ENCODE results near the gene ST3GAL3. TPM values are rescaled to one million over a fixed set of nuclear protein-coding genes. Genes with fewer than 3 reads are reported as not detected.

Gene ST3GAL3
- total and polyA plus RNA-seq, 2 of the 13 experiments (the other 11 are each of a cell fraction or from before 2014, with no cell fraction given) = 5.1 to 8.1 TPM

DNA sequence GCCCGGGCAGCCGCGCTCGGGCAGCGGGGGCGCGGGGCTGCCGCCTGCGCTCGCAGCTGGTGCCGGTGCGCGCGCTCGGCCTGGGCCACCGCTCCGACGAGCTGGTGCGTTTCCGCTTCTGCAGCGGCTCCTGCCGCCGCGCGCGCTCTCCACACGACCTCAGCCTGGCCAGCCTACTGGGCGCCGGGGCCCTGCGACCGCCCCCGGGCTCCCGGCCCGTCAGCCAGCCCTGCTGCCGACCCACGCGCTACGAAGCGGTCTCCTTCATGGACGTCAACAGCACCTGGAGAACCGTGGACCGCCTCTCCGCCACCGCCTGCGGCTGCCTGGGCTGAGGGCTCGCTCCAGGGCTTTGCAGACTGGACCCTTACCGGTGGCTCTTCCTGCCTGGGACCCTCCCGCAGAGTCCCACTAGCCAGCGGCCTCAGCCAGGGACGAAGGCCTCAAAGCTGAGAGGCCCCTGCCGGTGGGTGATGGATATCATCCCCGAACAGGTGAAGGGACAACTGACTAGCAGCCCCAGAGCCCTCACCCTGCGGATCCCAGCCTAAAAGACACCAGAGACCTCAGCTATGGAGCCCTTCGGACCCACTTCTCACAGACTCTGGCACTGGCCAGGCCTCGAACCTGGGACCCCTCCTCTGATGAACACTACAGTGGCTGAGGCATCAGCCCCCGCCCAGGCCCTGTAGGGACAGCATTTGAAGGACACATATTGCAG, 229.3 kb downstream of the ST3GAL3 start (continued):
- TF ChIP-seq, protein P1, sequence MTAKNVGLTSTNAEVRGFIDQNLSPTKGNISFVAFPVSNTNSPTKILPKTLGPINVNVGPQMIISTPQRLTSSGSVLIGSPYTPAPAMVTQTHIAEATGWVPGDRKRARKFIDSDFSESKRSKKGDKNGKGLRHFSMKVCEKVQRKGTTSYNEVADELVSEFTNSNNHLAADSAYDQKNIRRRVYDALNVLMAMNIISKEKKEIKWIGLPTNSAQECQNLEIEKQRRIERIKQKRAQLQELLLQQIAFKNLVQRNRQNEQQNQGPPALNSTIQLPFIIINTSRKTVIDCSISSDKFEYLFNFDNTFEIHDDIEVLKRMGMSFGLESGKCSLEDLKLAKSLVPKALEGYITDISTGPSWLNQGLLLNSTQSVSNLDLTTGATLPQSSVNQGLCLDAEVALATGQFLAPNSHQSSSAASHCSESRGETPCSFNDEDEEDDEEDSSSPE (CRISPR knock-in tag; IDR thresholded peaks at IDR 0.05) = no peak; the same call in none of the 2 replicates
- TF ChIP-seq ZFY (CRISPR knock-in tag; IDR thresholded peaks at IDR 0.05) (peak; percentile 83), KDM4B (CRISPR knock-in tag; IDR thresholded peaks at IDR 0.05) (0 out of 2 replicates have a peak, but pooled peaks have one; percentile 24), ZNF121 (CRISPR knock-in tag; IDR thresholded peaks at IDR 0.05) (no peak), ZNF274 (CRISPR knock-in tag; IDR thresholded peaks at IDR 0.05) (peak; percentile 27; the same call in 1 of the 2 replicates), SSRP1 (CRISPR knock-in tag; IDR thresholded peaks at IDR 0.05) (no peak), NFKB2 (CRISPR knock-in tag; IDR thresholded peaks at IDR 0.05; ENCODE audit: borderline replicate concordance) (peak; percentile 66; the same call in 1 of the 2 replicates), ZBTB20 (CRISPR knock-in tag; IDR thresholded peaks at IDR 0.05; ENCODE audit: borderline replicate concordance, low read depth) (peak; percentile 46; the same call in 1 of the 2 replicates), WIZ (CRISPR knock-in tag; IDR thresholded peaks at IDR 0.05) (no peak), ZNF850 (CRISPR knock-in tag; conservative IDR thresholded peaks at IDR 0.05) (no peak), ZMYM3 (CRISPR knock-in tag; IDR thresholded peaks at IDR 0.05) (0 out of 2 replicates have a peak, but pooled peaks have one; percentile 10), ZBTB42 (CRISPR knock-in tag; IDR thresholded peaks at IDR 0.05) (no peak), ATRX (CRISPR knock-in tag; IDR thresholded peaks at IDR 0.05; ENCODE audit: borderline replicate concordance) (no peak), KAT8 (CRISPR knock-in tag; IDR thresholded peaks at IDR 0.05) (0 out of 2 replicates have a peak, but pooled peaks have one; percentile 38), IKZF1 (IDR thresholded peaks at IDR 0.05) (no peak), GABPB1 (CRISPR knock-in tag; IDR thresholded peaks at IDR 0.05) (peak; percentile 51; the same call in 1 of the 2 replicates), MIER3 (CRISPR knock-in tag; IDR thresholded peaks at IDR 0.05; ENCODE audit: borderline replicate concordance) (no peak), ZNF567 (CRISPR knock-in tag; IDR thresholded peaks at IDR 0.05; ENCODE audit: borderline replicate concordance) (0 out of 2 replicates have a peak, but pooled peaks have one; percentile 52), JUND (CRISPR knock-in tag; IDR thresholded peaks at IDR 0.05) (no peak), CBX5 (CRISPR knock-in tag; IDR thresholded peaks at IDR 0.05; ENCODE audit: borderline replicate concordance) (peak; percentile 37; the same call in 1 of the 2 replicates), ZNF780A (CRISPR knock-in tag; IDR thresholded peaks at IDR 0.05) (no peak), NFE2 (CRISPR knock-in tag; IDR thresholded peaks at IDR 0.05) (no peak), ZFYVE20 (CRISPR knock-in tag; IDR thresholded peaks at IDR 0.05; ENCODE audit: borderline replicate concordance, low read depth) (no peak), YY1 (IDR thresholded peaks at IDR 0.05; ENCODE audit: insufficient read depth, insufficient replicate concordance, low read depth, low read length) (peak; percentile 3), SOX5 (CRISPR knock-in tag; IDR thresholded peaks at IDR 0.05; ENCODE audit: borderline replicate concordance) (no peak)
- TF ChIP-seq, protein P2, sequence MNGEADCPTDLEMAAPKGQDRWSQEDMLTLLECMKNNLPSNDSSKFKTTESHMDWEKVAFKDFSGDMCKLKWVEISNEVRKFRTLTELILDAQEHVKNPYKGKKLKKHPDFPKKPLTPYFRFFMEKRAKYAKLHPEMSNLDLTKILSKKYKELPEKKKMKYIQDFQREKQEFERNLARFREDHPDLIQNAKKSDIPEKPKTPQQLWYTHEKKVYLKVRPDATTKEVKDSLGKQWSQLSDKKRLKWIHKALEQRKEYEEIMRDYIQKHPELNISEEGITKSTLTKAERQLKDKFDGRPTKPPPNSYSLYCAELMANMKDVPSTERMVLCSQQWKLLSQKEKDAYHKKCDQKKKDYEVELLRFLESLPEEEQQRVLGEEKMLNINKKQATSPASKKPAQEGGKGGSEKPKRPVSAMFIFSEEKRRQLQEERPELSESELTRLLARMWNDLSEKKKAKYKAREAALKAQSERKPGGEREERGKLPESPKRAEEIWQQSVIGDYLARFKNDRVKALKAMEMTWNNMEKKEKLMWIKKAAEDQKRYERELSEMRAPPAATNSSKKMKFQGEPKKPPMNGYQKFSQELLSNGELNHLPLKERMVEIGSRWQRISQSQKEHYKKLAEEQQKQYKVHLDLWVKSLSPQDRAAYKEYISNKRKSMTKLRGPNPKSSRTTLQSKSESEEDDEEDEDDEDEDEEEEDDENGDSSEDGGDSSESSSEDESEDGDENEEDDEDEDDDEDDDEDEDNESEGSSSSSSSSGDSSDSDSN (CRISPR knock-in tag; IDR thresholded peaks at IDR 0.05) = peak; percentile 91
- TF ChIP-seq, protein P3, sequence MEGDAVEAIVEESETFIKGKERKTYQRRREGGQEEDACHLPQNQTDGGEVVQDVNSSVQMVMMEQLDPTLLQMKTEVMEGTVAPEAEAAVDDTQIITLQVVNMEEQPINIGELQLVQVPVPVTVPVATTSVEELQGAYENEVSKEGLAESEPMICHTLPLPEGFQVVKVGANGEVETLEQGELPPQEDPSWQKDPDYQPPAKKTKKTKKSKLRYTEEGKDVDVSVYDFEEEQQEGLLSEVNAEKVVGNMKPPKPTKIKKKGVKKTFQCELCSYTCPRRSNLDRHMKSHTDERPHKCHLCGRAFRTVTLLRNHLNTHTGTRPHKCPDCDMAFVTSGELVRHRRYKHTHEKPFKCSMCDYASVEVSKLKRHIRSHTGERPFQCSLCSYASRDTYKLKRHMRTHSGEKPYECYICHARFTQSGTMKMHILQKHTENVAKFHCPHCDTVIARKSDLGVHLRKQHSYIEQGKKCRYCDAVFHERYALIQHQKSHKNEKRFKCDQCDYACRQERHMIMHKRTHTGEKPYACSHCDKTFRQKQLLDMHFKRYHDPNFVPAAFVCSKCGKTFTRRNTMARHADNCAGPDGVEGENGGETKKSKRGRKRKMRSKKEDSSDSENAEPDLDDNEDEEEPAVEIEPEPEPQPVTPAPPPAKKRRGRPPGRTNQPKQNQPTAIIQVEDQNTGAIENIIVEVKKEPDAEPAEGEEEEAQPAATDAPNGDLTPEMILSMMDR (CRISPR knock-in tag; IDR thresholded peaks at IDR 0.05) = peak; percentile 51

Measured in HepG2 (cell line).